Renal cortex interstitium (tissue), 11 donors: ENCODE data around the gene ALDH1L1. TPM values are rescaled to one million over a fixed set of nuclear protein-coding genes. Genes with fewer than 3 reads are reported as not detected.
"Not testable (repeated sequence)": the region's sequence is repeated elsewhere in the genome, so short reads cannot be mapped to it uniquely, and the experiment has no call there.

ENCODE experiments used
- DNase-seq, 11 donors: peaks; one replicate each; pipeline ENCODE4 v3.0.0-alpha.2; 2013; ENCODE audit warnings: low read depth in 9 of 11, low spot score in 4 of 11; ENCODE audit errors: extremely low read depth in 1 of 11
- polyA plus RNA-seq, 3 donors: library from polyadenylated mRNA; unstranded; fragments of 120-200 nt; gene quantifications; one replicate each; pipeline ENCODE4 v1.2.1, GENCODE V29; 2013; ENCODE audit not compliant: insufficient read length in 3 of 3

The ALDH1L1 gene
- polyA plus RNA-seq, 3 donors = 41.1 to 50.8 (median 43.0) TPM

GRCh38 chr3:126102011-126102410 is 78.4 kb downstream of the ALDH1L1 start:
- DNase-seq = no peak

GRCh38 chr3:126101521-126101982 is 78.8 kb downstream of the ALDH1L1 start:
- DNase-seq = no peak

GRCh38 chr3:126100634-126101301 is 79.6 kb downstream of the ALDH1L1 start:
- no peak for DNase-seq

GRCh38 chr3:126100269-126100633 is 80.1 kb downstream of the ALDH1L1 start:
- no peak for DNase-seq

GRCh38 chr3:126098391-126098858 is 82.0 kb downstream of the ALDH1L1 start:
- DNase-seq = no peak

GRCh38 chr3:126097801-126098200 is 82.6 kb downstream of the ALDH1L1 start:
- no peak for DNase-seq

- DNase-seq = not testable (repeated sequence)
Observed at GRCh38 chr3:126096274-126096673, 84.1 kb downstream of the ALDH1L1 start.

- DNase-seq = not testable (repeated sequence)
Observed at GRCh38 chr3:126092128-126092527, 88.3 kb downstream of the ALDH1L1 start.

- no peak for DNase-seq
Observed at GRCh38 chr3:126087552-126088175, 92.7 kb downstream of the ALDH1L1 start.

- DNase-seq = no peak
Observed at GRCh38 chr3:126085841-126086240, 94.5 kb downstream of the ALDH1L1 start.

GRCh38 chr3:126085276-126085675 is 95.1 kb downstream of the ALDH1L1 start:
- DNase-seq = no peak

GRCh38 chr3:126084768-126085180 is 95.6 kb downstream of the ALDH1L1 start:
- no peak for DNase-seq

- DNase-seq = peak; percentile 58 to 80 (median 69)
Observed at GRCh38 chr3:126083913-126084767, 96.2 kb downstream of the ALDH1L1 start, which contains the start of gene SLC41A3. Gene SLC41A3 (minus strand): TSS chr3:126084124. CDS start chr3:126068219, 15,905 bp downstream.

GRCh38 chr3:126083511-126083912 is 96.9 kb downstream of the ALDH1L1 start:
- DNase-seq = peak in 9 of 11 donors; percentile 19 to 42 (median 31)

GRCh38 chr3:126083138-126083445 is 97.3 kb downstream of the ALDH1L1 start:
- DNase-seq = no peak

- DNase-seq = no peak
Observed at GRCh38 chr3:126082362-126083137, 97.8 kb downstream of the ALDH1L1 start.

GRCh38 chr3:126081618-126082361 is 98.6 kb downstream of the ALDH1L1 start:
- no peak for DNase-seq

GRCh38 chr3:126080970-126081369 is 99.4 kb downstream of the ALDH1L1 start:
- no peak for DNase-seq
